DND-41 (cell line): ENCODE measurements around the gene ADGRB3.

Source experiments
- ATAC-seq: fragments of 200-7000 bp; cut with Tn5 transposase; 3 replicates; pipeline ENCODE4 v1.9.1; 2021; ENCODE audit warnings: low read depth; ENCODE audit not compliant: insufficient read depth
- DNase-seq: peaks from one replicate; pipeline ENCODE4 v3.0.0-alpha.2; 2020
- H2AFZ ChIP-seq: 2 replicates; pipeline ENCODE4 v1.6.0; 2012; ENCODE audit warnings: low read depth, low read length
- H3K27ac ChIP-seq: 2 replicates; pipeline ENCODE4 v1.5.1; 2012; ENCODE audit warnings: low read length, inconsistent platforms
- H3K27me3 ChIP-seq: fragments of 200-600 bp; sonication (generic); 2 replicates; pipeline ENCODE4 v1.6.0; 2012; ENCODE audit warnings: low read length, mild to moderate bottlenecking, inconsistent platforms; ENCODE audit not compliant: insufficient read depth, poor library complexity
- H3K36me3 ChIP-seq: 2 replicates; pipeline ENCODE4 v1.5.1; 2012; ENCODE audit warnings: low read length, inconsistent platforms; ENCODE audit not compliant: insufficient read depth
- H3K4me1 ChIP-seq: 2 replicates; pipeline ENCODE4 v1.5.1; 2012; ENCODE audit warnings: mild to moderate bottlenecking, low read length; ENCODE audit not compliant: insufficient read depth
- H3K4me2 ChIP-seq: 2 replicates; pipeline ENCODE4 v1.6.0; 2012; ENCODE audit warnings: mild to moderate bottlenecking, moderate library complexity, low read length, inconsistent platforms; ENCODE audit not compliant: insufficient read depth
- H3K4me3 ChIP-seq, 2 experiments: fragments of 200-600 bp in 1 of 2; shearing (Covaris generic) in 1 of 2; 2 replicates each; pipeline ENCODE4 v1.5.1; 2012 to 2016; ENCODE audit warnings: inconsistent platforms in 2 of 2, low read length in 2 of 2, mild to moderate bottlenecking in 2 of 2, low read depth in 1 of 2, moderate library complexity in 1 of 2
- H3K79me2 ChIP-seq: 2 replicates; pipeline ENCODE4 v1.6.0; 2012; ENCODE audit warnings: low read length, inconsistent platforms; ENCODE audit not compliant: insufficient read depth
- H3K9ac ChIP-seq: 2 replicates; pipeline ENCODE4 v1.6.0; 2012; ENCODE audit warnings: low read depth, mild to moderate bottlenecking, inconsistent platforms, low read length, moderate library complexity
- H3K9me3 ChIP-seq: 2 replicates; pipeline ENCODE4 v1.5.1; 2012; ENCODE audit warnings: low read length, moderate library complexity, mild to moderate bottlenecking, inconsistent platforms; ENCODE audit not compliant: insufficient read depth, severe bottlenecking
- H4K20me1 ChIP-seq: 2 replicates; pipeline ENCODE4 v1.6.0; 2012; ENCODE audit warnings: low read length; ENCODE audit not compliant: insufficient read depth
- CTCF ChIP-seq: IDR thresholded peaks from 2 replicates; pipeline ENCODE4 v1.5.1; 2012; ENCODE audit warnings: borderline replicate concordance, low read length, moderate library complexity, mild to moderate bottlenecking; ENCODE audit not compliant: poor library complexity, severe bottlenecking; ENCODE audit errors: extremely low read depth
- EZH2 ChIP-seq: IDR thresholded peaks from 3 replicates; pipeline ENCODE4 v1.6.1; 2012; ENCODE audit warnings: borderline replicate concordance, low read depth, mild to moderate bottlenecking, moderate library complexity, low read length, inconsistent platforms; ENCODE audit not compliant: severe bottlenecking

ADGRB3 gene

GRCh38 chr6:69044534-69044933 is 409.5 kb downstream of the ADGRB3 start:
- Histone ChIP-seq H3K27me3 (no peaks in the 10 kb centered on the region), H4K20me1 (no peaks in the 10 kb centered on the region), H3K4me1 (no peaks in the 10 kb centered on the region), H3K36me3 (no peaks in the 10 kb centered on the region), H3K9me3 (no peaks in the 10 kb centered on the region), H3K9ac (no peak overlapping the region), H2AFZ (no peak overlapping the region), H3K4me2 (no peak overlapping the region), H3K79me2 (no peaks in the 10 kb centered on the region), H3K27ac (no peak overlapping the region), H3K4me3 (no peak overlapping the region)
- DNase-seq: no peak
- no peak for TF ChIP-seq EZH2
- TF ChIP-seq CTCF: no peak
- no peak for ATAC-seq

- Histone ChIP-seq H3K79me2 (no peaks in the 10 kb centered on the region), H4K20me1 (no peaks in the 10 kb centered on the region), H3K36me3 (no peaks in the 10 kb centered on the region), H3K4me3 (no peak overlapping the region), H3K27me3 (no peaks in the 10 kb centered on the region), H3K9ac (no peak overlapping the region), H3K9me3 (no peaks in the 10 kb centered on the region), H3K4me1 (no peaks in the 10 kb centered on the region), H2AFZ (no peak overlapping the region), H3K4me2 (no peak overlapping the region), H3K27ac (no peak overlapping the region)
- DNase-seq (no peak), ATAC-seq (no peak)
- TF ChIP-seq CTCF (no peak), EZH2 (no peak)
These were observed 424.3 kb downstream of the ADGRB3 start for GRCh38 chr6:69059413-69059812.

GRCh38 chr6:69061066-69061465 is 426.0 kb downstream of the ADGRB3 start:
- no peak for TF ChIP-seq EZH2
- no peak for TF ChIP-seq CTCF
- Histone ChIP-seq H3K9ac (no peak overlapping the region), H2AFZ (no peak overlapping the region), H3K36me3 (no peaks in the 10 kb centered on the region), H3K4me3 (no peak overlapping the region), H3K9me3 (no peaks in the 10 kb centered on the region), H3K4me1 (no peaks in the 10 kb centered on the region), H3K27me3 (no peaks in the 10 kb centered on the region), H3K4me2 (no peak overlapping the region), H3K27ac (no peak overlapping the region), H4K20me1 (no peaks in the 10 kb centered on the region), H3K79me2 (no peaks in the 10 kb centered on the region)
- no peak for ATAC-seq
- DNase-seq: no peak

- no peak overlapping the region for H3K9ac ChIP-seq
- no peaks in the 10 kb centered on the region for H3K27me3 ChIP-seq
- TF ChIP-seq CTCF (no peak), EZH2 (no peak)
- no peaks in the 10 kb centered on the region for H3K9me3 ChIP-seq
- H3K36me3 ChIP-seq: no peaks in the 10 kb centered on the region
- no peak overlapping the region for H3K4me3 ChIP-seq
- no peak overlapping the region for H3K27ac ChIP-seq
- no peaks in the 10 kb centered on the region for H3K79me2 ChIP-seq
- H2AFZ ChIP-seq: no peak overlapping the region
- no peak for ATAC-seq
- no peaks in the 10 kb centered on the region for H4K20me1 ChIP-seq
- H3K4me1 ChIP-seq: no peaks in the 10 kb centered on the region
- DNase-seq: no peak
- H3K4me2 ChIP-seq: no peak overlapping the region
These were observed 428.3 kb downstream of the ADGRB3 start for GRCh38 chr6:69063401-69063800.
